Measurements from ENCODE around the gene ZCCHC14. TPM values are rescaled to one million over a fixed set of nuclear protein-coding genes. Genes with fewer than 3 reads are reported as not detected.
A peak's percentile ranks its signal among the peaks of the same experiment; 100 is the strongest.

ZCCHC14 gene
- total RNA-seq, 1 experiment from 2014 or later, result 27.7 TPM

DNA sequence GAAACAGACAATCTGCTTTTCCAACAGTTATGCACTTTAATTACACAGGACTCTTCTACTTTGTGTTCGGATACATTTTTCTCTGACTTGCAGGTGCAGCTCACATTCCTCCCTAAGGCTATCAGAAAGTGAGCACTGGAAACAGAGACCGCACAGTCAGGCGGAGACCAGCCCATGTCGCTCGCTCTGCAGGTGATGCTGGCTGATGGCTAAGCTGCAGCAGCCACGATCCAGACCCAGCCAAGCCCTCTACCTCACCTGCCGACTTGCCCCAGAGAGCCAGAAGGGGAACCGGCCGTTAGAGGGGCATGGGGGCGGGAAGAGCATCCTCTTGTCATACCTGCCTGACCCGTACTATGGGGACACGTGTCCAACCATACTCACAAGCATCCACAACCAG lies 66.9 kb downstream of the ZCCHC14 start:
- no peaks in the 10 kb centered on the region; a peak in 1 of 5 replicates for H3K9me3 Mint-ChIP-seq
- H4K91ac ChIP-seq (ENCODE audit: insufficient read length, low read depth, low read length), result no peak overlapping the region
- H3K27me3 ChIP-seq (ENCODE audit: insufficient read depth, low read length), result no peaks in the 10 kb centered on the region
- no peak overlapping the region for H3K56ac ChIP-seq (ENCODE audit: insufficient read length, low read depth, low read length)
- H2AFZ ChIP-seq (ENCODE audit: low read length), result no peak overlapping the region
- no peak overlapping the region for H2AK5ac ChIP-seq (ENCODE audit: insufficient read length, low read length)
- no peak overlapping the region for H3K9ac ChIP-seq (ENCODE audit: extremely low read depth, insufficient read length, low read length)
- no peak overlapping the region for H3K23ac ChIP-seq (ENCODE audit: insufficient read length, low read depth, low read length)
- H2BK5ac ChIP-seq (ENCODE audit: insufficient read length, low read length), result no peak overlapping the region
- no peak overlapping the region for H2BK20ac ChIP-seq (ENCODE audit: low read depth, low read length, poor library complexity, severe bottlenecking)
- DNase-seq, result no peak
- no peak overlapping the region for H4K8ac ChIP-seq (replicated peaks; ENCODE audit: insufficient read length, low read depth, low read length)
- no peak overlapping the region for H4K5ac ChIP-seq (ENCODE audit: insufficient read length, low read depth, low read length)
- no peak overlapping the region for H2BK15ac ChIP-seq (ENCODE audit: low read depth, low read length)
- H3K27ac Mint-ChIP-seq, result peak overlapping the region in 2 of 3 experiments; percentile 22 to 85; a peak in 2 of 7 replicates
- no peaks in the 10 kb centered on the region for H4K20me1 ChIP-seq (ENCODE audit: control insufficient read depth, insufficient read depth, insufficient read length)
- no peak overlapping the region for H2BK12ac ChIP-seq (ENCODE audit: insufficient read length, low read depth, low read length)
- H3K36me3 Mint-ChIP-seq (ENCODE audit: insufficient read depth in 1 of 3, low read depth in 3 of 3), result peaks cover 27 to 42% (median 38%) of the 10 kb centered on the region in 3 experiments
- no peaks in the 10 kb centered on the region for H3K27me3 Mint-ChIP-seq (ENCODE audit: low read depth)
- H3K4me1 Mint-ChIP-seq, result peaks cover 44 to 56% of the 10 kb centered on the region in 2 experiments
- no peak overlapping the region for H3T11ph ChIP-seq (ENCODE audit: low read length)
- no peaks in the 10 kb centered on the region for H3K79me2 ChIP-seq (ENCODE audit: insufficient read depth, low read length)
- H3K27ac ChIP-seq (ENCODE audit: insufficient read length, low read depth, low read length), result no peak overlapping the region
- no peaks in the 10 kb centered on the region for H3K9me3 ChIP-seq (ENCODE audit: control insufficient read depth, low read depth, low read length)
- peaks cover 7% of the 10 kb centered on the region; the same call in 1 of the 2 replicates for H3K4me1 ChIP-seq (ENCODE audit: insufficient read depth, low read length)
- WGBS (ENCODE audit: extremely low coverage, insufficient read length, low lambda C conversion rate), result no CpG with 5 or more reads among the region's 12 CpGs
- TF ChIP-seq, protein P1, sequence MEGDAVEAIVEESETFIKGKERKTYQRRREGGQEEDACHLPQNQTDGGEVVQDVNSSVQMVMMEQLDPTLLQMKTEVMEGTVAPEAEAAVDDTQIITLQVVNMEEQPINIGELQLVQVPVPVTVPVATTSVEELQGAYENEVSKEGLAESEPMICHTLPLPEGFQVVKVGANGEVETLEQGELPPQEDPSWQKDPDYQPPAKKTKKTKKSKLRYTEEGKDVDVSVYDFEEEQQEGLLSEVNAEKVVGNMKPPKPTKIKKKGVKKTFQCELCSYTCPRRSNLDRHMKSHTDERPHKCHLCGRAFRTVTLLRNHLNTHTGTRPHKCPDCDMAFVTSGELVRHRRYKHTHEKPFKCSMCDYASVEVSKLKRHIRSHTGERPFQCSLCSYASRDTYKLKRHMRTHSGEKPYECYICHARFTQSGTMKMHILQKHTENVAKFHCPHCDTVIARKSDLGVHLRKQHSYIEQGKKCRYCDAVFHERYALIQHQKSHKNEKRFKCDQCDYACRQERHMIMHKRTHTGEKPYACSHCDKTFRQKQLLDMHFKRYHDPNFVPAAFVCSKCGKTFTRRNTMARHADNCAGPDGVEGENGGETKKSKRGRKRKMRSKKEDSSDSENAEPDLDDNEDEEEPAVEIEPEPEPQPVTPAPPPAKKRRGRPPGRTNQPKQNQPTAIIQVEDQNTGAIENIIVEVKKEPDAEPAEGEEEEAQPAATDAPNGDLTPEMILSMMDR (conservative IDR thresholded peaks at IDR 0.05), result no peak
- H2BK120ac ChIP-seq (ENCODE audit: low read depth, low read length, poor library complexity, severe bottlenecking), result no peak overlapping the region
- H3K18ac ChIP-seq (ENCODE audit: insufficient read length, low read depth, low read length), result no peak overlapping the region
- no peak overlapping the region for H3K4me2 ChIP-seq (ENCODE audit: insufficient read depth, insufficient read length, low read length)
- no peak overlapping the region for H3K4ac ChIP-seq (ENCODE audit: low read depth, low read length)
- no peaks in the 10 kb centered on the region for H3K23me2 ChIP-seq (ENCODE audit: insufficient read length, low read depth, low read length, poor library complexity, severe bottlenecking)
- H3K14ac ChIP-seq (ENCODE audit: insufficient read depth, low read length), result no peak overlapping the region
- no peaks in the 10 kb centered on the region for H3K79me1 ChIP-seq (ENCODE audit: insufficient read depth, low read depth, low read length, poor library complexity, severe bottlenecking)
- H3K4me3 Mint-ChIP-seq, result no peak overlapping the region
